T47D (cell line): ENCODE results near the gene PTPN21.
A peak's percentile ranks its signal among the peaks of the same experiment; 100 is the strongest.

Experiments used
- DNase-seq, 2 experiments: peaks; one replicate each; pipeline versions ENCODE4 v3.0.0 to v3.0.0-alpha.2; 2011 to 2012; ENCODE audit warnings: low read depth in 1 of 2, low spot score in 1 of 2
- JUND ChIP-seq: IDR thresholded peaks from 2 replicates; pipeline ENCODE4 v1.6.1; 2012; ENCODE audit warnings: low read depth
- in situ Hi-C: cut with HindIII; loops from 2 replicates; pipeline ENCODE4 v1.10.0; 2016; ENCODE audit warnings: low sequenced_read_pairs, low pct_unique_long_range_greater_than_20kb

PTPN21 gene

DNA sequence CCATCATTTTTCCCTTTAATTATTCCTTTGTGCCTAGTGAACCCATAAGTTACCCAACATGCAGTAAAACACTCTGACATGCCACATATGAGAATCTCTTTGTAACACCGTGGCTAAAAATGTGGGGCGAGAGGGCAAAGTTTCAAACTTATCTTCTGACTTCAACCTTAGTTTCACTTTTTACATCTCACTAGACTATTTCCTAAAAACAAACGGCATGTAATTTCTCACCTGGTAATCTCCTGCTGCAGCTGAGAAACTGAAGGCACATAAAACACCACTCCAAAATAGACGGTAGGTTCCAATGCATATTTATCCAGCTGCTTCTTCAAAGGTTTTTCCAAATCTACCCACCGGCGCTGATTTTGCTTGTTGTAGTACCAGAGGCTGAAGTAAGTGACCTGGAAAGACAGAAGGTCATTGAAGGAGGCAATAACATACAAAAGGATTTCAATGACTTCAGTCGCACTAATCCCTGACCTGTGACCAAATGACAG lies 37.9 kb downstream of the PTPN21 start:
- in situ Hi-C loops, result no loop called here
- no peak for DNase-seq
- no peak for TF ChIP-seq JUND

DNA sequence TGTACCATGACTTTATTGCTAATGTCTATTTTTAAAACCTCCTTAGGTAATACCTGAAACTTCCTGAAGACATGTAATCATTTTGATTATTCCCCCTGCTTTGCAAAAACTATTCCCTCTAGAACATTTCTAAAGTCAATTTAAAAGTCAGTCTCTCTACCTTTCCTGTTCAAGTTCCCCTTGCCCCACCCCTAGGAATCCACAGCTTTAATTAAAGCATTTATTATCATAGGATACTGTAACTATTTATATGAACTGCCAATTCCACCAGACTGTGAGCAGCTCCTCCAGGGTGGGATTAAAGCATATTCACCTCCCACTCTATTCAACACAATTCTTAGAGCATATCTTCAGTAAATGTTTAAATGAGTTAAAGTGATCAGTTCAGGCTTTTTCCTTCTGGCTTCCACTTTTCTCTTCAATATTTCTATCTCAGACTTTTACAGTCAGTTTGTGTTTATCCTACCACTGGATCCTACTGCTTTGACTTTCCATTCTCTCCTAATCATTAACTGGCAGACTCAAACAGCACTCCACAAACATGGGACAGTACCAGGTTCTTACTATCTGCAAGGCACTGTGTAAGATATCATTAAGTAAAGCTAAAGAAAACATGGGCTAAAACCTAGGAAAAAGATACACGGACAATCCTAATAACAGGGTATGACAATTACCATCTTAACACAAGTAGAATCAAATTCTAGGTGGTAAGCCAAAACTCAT lies 39.1 kb downstream of the PTPN21 start:
- in situ Hi-C loops, result no loop called here
- no peak for TF ChIP-seq JUND
- no peak for DNase-seq

DNA sequence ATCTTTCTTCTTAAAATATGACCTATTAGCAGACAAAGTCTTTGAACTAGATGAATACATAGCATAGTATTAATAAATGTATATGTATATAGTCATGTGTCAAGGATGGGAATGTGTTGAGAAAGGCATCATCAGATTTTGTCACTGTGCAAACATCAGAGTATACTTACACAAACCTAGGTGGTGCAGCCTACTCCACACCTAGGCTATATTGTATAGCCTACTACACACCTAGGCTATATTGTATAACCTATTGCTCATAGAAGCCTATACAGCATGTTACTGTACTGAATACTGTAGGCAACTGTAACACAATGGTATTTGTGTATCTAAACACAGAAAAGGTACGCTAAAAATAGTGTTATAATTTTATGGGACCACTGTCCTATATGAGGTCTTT lies 47.6 kb downstream of the PTPN21 start:
- no peak for TF ChIP-seq JUND
- no peak for DNase-seq
- in situ Hi-C loops, result no loop called here

DNA sequence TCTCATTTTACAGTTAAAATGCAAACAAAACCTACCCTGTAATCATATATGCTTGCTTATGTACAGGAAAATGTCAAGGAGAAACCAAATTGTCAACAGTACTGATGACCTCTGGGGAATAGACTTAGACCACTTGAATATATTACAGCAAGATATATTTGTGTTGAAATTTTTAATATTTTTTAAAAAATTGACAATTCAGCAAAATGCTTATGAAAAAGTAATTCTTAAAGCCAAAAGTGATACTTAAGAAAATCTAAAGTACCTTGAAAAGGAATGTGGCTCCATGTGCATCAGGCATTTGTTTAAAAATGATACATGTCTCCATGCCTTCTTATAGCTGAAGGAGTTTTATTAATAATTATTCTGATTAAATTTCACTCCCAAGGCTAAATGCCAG lies 49.2 kb downstream of the PTPN21 start:
- TF ChIP-seq JUND, result no peak
- DNase-seq, result no peak
- in situ Hi-C loops, result no loop called here

DNA sequence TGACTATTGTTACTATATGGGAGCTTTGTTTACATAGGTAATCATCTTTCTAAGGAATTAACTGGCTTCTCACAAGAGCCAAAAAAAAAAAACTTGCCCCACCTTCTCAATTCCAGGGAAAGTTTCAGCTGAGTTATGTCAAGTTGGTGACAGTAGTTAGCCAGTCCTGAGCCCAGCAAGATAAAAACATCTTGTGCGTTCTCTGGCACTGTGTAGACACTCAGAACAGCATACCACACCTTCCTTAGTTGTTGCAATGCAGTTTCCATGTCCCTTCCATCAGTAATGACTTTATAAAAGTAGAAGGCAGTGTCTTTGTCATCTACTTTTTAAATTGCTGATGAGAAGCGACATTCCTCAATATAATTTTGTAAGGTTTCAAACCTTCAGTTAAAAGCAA lies 50.2 kb downstream of the PTPN21 start:
- in situ Hi-C loops, result no loop called here
- TF ChIP-seq JUND, result no peak

DNA sequence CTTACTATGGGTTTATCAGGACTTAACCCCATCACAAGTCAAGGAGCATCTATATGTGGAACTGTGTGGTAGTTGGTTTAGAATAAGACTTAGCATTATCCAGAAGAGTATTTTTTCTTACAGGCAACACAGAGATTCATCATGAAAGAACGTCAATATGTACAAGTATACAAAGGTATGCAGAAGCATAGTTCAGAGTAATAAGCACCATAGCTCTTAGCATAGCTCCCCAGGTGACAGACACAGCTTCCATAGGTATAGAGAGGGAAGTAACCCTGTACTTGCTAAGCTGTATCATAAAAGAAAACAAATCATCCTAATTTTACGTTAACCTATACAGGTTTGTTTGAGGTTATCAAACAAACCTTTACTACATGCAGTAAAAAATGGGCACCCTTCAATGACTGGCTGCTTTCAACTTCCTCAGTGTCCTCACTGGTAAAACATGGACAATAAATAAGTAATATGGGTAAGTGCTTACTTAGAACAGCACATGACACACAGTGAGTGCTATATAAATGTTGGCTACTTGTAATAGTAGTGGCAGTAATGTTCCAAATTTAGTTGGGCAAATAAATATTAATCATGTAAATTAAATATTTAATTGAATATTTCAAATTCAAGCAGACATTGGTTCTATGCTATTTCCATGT lies 50.9 kb downstream of the PTPN21 start:
- no peak for DNase-seq
- in situ Hi-C loops, result no loop called here
- TF ChIP-seq JUND, result no peak

More for the DNA sequence above, 50.2 kb downstream of the PTPN21 start:
- DNase-seq, result no peak

DNA sequence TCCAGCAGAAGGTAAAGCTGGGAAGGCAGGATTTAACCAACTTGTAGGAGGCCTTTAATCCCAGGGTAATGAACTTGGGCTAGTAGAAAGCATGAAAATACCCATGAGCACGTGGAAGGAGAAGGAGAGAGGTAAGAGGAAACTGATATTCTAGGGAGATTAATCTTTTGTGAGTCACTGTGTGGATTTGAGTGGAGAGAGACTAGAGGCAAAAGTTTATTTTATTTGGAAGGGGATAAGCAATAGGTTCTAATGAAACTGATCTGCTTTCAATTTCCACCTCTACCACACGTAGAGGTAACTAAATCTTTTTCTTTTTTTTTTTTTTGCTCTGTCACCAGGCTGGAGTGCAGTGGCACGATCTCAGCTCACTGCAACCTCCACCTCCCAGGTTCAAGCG lies 52.1 kb downstream of the PTPN21 start:
- no peak for TF ChIP-seq JUND
- in situ Hi-C loops, result no loop called here
- no peak for DNase-seq

DNA sequence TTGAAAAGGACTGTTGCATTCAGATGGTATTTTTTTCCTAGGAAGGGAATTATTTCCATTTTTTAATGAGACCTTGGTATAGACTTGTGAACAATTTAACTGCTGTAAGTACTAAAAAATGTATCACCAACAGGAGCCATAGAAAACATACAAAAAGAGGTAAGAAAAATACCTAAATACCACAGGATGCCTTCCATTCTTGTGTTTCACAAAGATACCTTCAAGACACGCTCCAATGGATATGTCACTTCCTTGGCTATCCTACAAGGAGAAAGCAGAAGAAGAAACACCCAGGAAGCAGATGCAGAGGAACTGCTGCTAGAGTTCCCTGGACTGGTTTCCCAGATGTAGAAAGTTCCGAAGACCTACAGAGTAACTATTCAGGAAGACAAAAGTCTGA lies 54.2 kb downstream of the PTPN21 start:
- DNase-seq, result no peak
- no peak for TF ChIP-seq JUND
- in situ Hi-C loops, result no loop called here

DNA sequence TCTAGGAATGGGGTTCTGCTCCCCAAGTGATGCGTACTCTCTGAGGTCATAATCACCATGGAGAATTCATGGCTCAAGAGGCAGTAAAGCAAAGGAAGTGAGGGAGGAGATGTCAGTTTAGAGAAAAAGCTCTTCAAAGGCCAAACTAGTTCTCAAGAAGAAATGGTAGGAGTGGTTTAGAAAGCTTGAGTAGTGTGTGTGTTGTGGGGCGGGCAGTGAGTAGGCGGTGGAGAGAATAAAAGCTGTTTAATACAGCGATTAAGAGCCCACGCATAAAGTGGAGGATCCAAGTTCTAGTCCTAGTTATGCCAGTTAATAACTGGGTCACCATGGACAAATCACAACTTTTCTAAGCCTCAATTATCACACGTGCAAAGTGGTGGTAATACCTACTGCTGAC lies 55.6 kb downstream of the PTPN21 start:
- in situ Hi-C loops, result no loop called here
- DNase-seq, result no peak
- TF ChIP-seq JUND, result no peak

DNA sequence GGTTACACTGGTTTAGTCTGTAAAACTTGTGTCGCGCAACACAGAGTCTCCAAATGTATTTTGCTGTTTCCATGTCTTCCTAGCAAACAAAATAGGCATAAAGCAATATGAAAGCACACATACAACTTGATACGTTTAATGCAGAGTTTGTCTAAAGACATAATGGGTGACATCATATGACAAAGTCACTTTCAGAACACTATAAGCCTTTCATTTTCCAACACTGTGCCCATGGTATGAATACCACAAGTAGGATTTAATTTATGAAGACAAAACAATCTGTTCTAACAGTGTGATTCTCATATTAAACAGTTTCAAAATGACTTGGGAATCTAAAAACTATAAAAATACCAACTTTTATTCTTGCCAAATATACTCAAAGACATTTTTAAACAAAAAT lies 58.4 kb downstream of the PTPN21 start:
- no peak for DNase-seq
- no peak for TF ChIP-seq JUND
- in situ Hi-C loops, result no loop called here

DNA sequence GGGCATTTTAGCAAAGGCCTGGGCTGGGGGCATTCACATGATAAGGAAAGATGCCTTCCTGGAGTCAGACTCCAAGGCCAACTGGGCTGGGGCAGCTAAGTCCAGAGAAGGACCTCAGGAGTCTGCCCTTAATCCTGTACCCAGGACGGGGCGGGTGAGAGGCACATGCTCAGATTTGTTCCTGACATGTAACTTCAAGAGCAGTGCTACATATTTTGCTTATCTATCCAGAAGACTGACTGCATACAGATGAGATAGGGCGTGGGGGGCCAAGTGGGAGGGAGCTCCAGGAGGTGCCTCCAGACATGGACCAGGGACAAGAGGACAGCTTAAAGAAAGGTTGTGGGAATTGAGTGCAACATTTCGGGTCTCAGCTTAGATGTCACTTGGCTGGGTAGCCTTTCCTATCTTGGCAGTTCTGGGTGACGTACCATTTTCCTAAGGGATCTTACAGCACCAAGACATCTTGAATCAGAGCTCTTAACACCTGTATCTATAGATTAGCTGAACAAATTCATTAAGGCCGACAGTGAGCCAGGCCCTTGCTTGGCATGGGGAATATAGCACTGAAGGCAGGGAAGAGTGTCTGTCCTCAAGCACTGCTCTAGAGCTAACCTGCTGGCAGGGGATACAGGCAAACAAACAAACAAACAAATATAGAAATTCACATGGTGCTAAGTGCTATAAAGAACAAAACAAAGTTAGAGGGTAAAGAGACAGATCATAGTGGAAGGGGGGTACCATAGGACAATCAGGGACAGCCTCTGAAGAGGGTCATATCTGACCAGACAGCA lies 61.2 kb downstream of the PTPN21 start:
- DNase-seq, result no peak
- no peak for TF ChIP-seq JUND
- in situ Hi-C loops, result no loop called here

DNA sequence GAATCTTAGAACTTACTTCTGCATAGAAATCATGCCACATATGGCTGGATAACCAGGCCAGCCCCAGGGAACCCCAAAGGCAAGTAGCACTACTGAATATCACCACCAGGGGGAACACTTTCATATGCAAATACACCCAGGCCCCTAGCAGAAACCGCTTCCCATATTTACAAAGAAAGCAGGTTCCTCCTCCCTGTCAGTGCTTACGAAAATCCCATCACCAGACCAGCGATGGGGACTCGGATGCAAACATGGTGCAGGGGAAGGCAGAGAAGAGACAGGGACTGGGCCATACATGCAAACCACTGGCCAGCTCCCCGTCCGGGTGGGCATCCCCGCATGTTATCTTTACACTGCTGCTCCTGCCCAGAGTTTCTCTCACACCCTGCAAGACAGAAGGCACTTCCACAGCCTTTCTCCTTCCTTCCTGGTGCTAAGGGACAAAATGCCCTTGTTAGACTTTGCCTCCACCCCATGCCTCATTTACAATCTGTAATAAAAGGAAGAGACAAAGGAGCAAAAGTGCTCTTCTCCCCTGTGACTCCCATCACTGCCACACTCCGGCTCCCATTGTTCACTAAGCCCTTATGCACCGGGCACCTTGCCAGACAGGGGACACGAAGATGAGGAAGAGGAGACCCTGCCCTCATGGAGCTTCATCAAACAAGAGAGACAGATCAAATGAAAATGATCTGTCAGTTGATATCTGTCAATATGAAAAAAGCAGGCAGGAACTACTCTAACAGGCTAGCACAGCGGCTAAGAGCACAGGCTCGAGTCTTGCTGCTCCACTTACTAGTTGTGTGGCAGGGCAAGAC lies 62.3 kb downstream of the PTPN21 start:
- in situ Hi-C loops, result no loop called here
- peak; percentile 80 to 89 for DNase-seq
- TF ChIP-seq JUND, result no peak
